ENCODE results near the gene PIP4K2C.
"Not testable (repeated sequence)": the region's sequence is repeated elsewhere in the genome, so short reads cannot be mapped to it uniquely, and the experiment has no call there.

The PIP4K2C gene

GRCh38 chr12:57641699-57642442, 50.9 kb downstream of the PIP4K2C start:
- DNase-seq: no peak

- DNase-seq: not testable (repeated sequence)
Observed at GRCh38 chr12:57645990-57646658, 55.1 kb downstream of the PIP4K2C start.

GRCh38 chr12:57646659-57647049, 55.7 kb downstream of the PIP4K2C start:
- DNase-seq: not testable (repeated sequence)
